ENCODE data around the gene VOPP1. TPM values are rescaled to one million over a fixed set of nuclear protein-coding genes. Genes with fewer than 3 reads are reported as not detected.
A peak's percentile ranks its signal among the peaks of the same experiment; 100 is the strongest.

VOPP1 gene
- total and polyA plus RNA-seq, 2 donors (not counting 1 experiment from before 2014, with no cell fraction given), result 52.1 to 70.7 TPM

GRCh38 chr7:55427800-55428199 is 144.5 kb downstream of the VOPP1 start:
- Histone ChIP-seq H2AFZ (ENCODE audit: low read length) (no peak overlapping the region), H4K20me1 (ENCODE audit: control insufficient read depth, extremely low read depth, insufficient read depth, low read length) (no peaks in the 10 kb centered on the region), H3K36me3 (ENCODE audit: control insufficient read depth, insufficient read depth, low read length) (peaks cover 5% of the 10 kb centered on the region), H3K27ac (ENCODE audit: insufficient read depth, low read length) (no peak overlapping the region), H3K27me3 (ENCODE audit: control insufficient read depth, insufficient read depth, low read length) (no peaks in the 10 kb centered on the region), H3K79me2 (ENCODE audit: control insufficient read depth, insufficient read depth, low read length) (no peaks in the 10 kb centered on the region), H3K4me2 (ENCODE audit: extremely low read depth, insufficient read depth, low read length) (no peak overlapping the region), H3K9me3 (ENCODE audit: control insufficient read depth, insufficient read depth, low read depth, low read length) (no peaks in the 10 kb centered on the region), H3K9ac (ENCODE audit: insufficient read depth, low read length) (no peak overlapping the region), H3K4me1 (ENCODE audit: control insufficient read depth, extremely low read depth, insufficient read depth, low read length) (peaks cover 9% of the 10 kb centered on the region), H3K4me3 (replicated peaks in 1 of 4; ENCODE audit: control extremely low read depth in 1 of 4, insufficient read depth in 1 of 4, low read depth in 3 of 4, low read length in 4 of 4) (no peak overlapping the region)
- no peak for DNase-seq (ENCODE audit: low read depth in 2 of 2)
- no peak for TF ChIP-seq CTCF (conservative IDR thresholded peaks at IDR 0.05 in 1 of 2, IDR thresholded peaks at IDR 0.05 in 1 of 2; ENCODE audit: low read depth in 1 of 2, low read length in 2 of 2)
- no peak for TF ChIP-seq EZH2 (IDR thresholded peaks at IDR 0.05; ENCODE audit: low read length, missing control alignments)

GRCh38 chr7:55427342-55427741 is 145.0 kb downstream of the VOPP1 start:
- Histone ChIP-seq H2AFZ (ENCODE audit: low read length) (no peak overlapping the region), H3K9ac (ENCODE audit: insufficient read depth, low read length) (no peak overlapping the region), H3K4me1 (ENCODE audit: control insufficient read depth, extremely low read depth, insufficient read depth, low read length) (peaks cover 9% of the 10 kb centered on the region), H3K27me3 (ENCODE audit: control insufficient read depth, insufficient read depth, low read length) (no peaks in the 10 kb centered on the region), H3K79me2 (ENCODE audit: control insufficient read depth, insufficient read depth, low read length) (no peaks in the 10 kb centered on the region), H3K36me3 (ENCODE audit: control insufficient read depth, insufficient read depth, low read length) (peaks cover 5% of the 10 kb centered on the region), H4K20me1 (ENCODE audit: control insufficient read depth, extremely low read depth, insufficient read depth, low read length) (no peaks in the 10 kb centered on the region), H3K4me2 (ENCODE audit: extremely low read depth, insufficient read depth, low read length) (no peak overlapping the region), H3K4me3 (replicated peaks in 1 of 4; ENCODE audit: control extremely low read depth in 1 of 4, insufficient read depth in 1 of 4, low read depth in 3 of 4, low read length in 4 of 4) (no peak overlapping the region), H3K9me3 (ENCODE audit: control insufficient read depth, insufficient read depth, low read depth, low read length) (no peaks in the 10 kb centered on the region), H3K27ac (ENCODE audit: insufficient read depth, low read length) (no peak overlapping the region)
- peak in 1 of 2 donors; percentile 70 for DNase-seq (ENCODE audit: low read depth in 2 of 2)
- TF ChIP-seq EZH2 (IDR thresholded peaks at IDR 0.05; ENCODE audit: low read length, missing control alignments) (no peak), CTCF (conservative IDR thresholded peaks at IDR 0.05 in 1 of 2, IDR thresholded peaks at IDR 0.05 in 1 of 2; ENCODE audit: low read depth in 1 of 2, low read length in 2 of 2) (no peak)

- Histone ChIP-seq H3K9me3 (ENCODE audit: control insufficient read depth, insufficient read depth, low read depth, low read length) (no peaks in the 10 kb centered on the region), H3K4me1 (ENCODE audit: control insufficient read depth, extremely low read depth, insufficient read depth, low read length) (peaks cover 9% of the 10 kb centered on the region), H3K36me3 (ENCODE audit: control insufficient read depth, insufficient read depth, low read length) (peaks cover 5% of the 10 kb centered on the region), H3K79me2 (ENCODE audit: control insufficient read depth, insufficient read depth, low read length) (no peaks in the 10 kb centered on the region), H4K20me1 (ENCODE audit: control insufficient read depth, extremely low read depth, insufficient read depth, low read length) (no peaks in the 10 kb centered on the region), H3K4me2 (ENCODE audit: extremely low read depth, insufficient read depth, low read length) (no peak overlapping the region), H3K27ac (ENCODE audit: insufficient read depth, low read length) (no peak overlapping the region), H3K27me3 (ENCODE audit: control insufficient read depth, insufficient read depth, low read length) (no peaks in the 10 kb centered on the region), H2AFZ (ENCODE audit: low read length) (no peak overlapping the region), H3K4me3 (replicated peaks in 1 of 4; ENCODE audit: control extremely low read depth in 1 of 4, insufficient read depth in 1 of 4, low read depth in 3 of 4, low read length in 4 of 4) (no peak overlapping the region), H3K9ac (ENCODE audit: insufficient read depth, low read length) (no peak overlapping the region)
- TF ChIP-seq EZH2 (IDR thresholded peaks at IDR 0.05; ENCODE audit: low read length, missing control alignments) (no peak), CTCF (conservative IDR thresholded peaks at IDR 0.05 in 1 of 2, IDR thresholded peaks at IDR 0.05 in 1 of 2; ENCODE audit: low read depth in 1 of 2, low read length in 2 of 2) (no peak)
- DNase-seq (ENCODE audit: low read depth in 2 of 2), result no peak
Measured at GRCh38 chr7:55426676-55427075, 145.6 kb downstream of the VOPP1 start.
